NCI-H2196 (cell line): Measurements from ENCODE around the gene HTATIP2.
"Not testable (repeated sequence)": the region's sequence is repeated elsewhere in the genome, so short reads cannot be mapped to it uniquely, and the experiment has no call there.

Experiments used
- DNase-seq: peaks from one replicate; lab custom pipeline; 2025; ENCODE audit not compliant: unreplicated experiment; lab: John Stamatoyannopoulos, UW

The HTATIP2 gene

DNA sequence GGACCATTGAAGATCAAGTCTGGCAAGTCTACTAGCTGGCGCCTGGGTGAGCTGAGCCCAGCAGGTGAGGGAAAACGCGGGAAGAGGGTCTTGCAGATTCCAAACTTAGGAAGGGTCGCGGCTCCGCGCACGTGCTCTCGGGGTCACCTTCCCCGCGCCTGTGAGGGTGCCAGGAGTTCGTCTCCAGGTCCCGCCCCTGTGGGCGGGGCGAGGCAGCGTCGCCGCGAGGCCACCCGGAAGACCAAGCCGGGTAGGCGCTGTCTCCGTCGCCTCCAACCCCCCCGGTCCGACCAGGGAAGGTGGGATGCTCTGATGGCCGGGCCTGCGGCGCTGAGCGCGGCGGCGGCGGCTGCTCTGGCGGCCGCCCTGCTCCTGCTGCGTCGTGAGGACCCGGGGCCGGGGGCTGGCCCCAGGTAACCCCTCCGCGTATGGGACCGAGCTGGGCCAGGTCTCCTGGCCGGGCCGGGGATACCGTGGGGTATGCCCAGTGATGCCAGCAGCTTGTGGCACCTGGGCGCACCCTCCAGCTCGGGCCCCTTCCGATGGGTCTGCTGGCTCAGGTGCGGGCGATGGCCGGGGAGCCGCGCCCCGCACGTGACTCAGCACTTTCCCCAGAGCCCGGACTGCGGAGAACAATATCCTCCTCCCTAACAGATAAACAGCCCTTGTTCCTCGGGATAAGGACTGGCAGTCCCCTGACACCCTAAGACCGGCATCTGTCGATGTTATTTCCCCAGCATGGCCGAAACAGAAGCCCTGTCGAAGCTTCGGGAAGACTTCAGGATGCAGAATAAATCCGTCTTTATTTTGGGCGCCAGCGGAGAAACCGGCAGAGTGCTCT, at the start of gene HTATIP2:
TSS of gene HTATIP2 (plus strand) at position 215 of the 841 bp plus-strand sequence. CDS start at position 739, 524 bp downstream.
- DNase-seq, result peak; percentile 74

GRCh38 chr11:20315800-20316199, 47.7 kb upstream of the HTATIP2 start:
- DNase-seq, result no peak

- DNase-seq, result no peak
Observed at GRCh38 chr11:20321177-20321576, 42.3 kb upstream of the HTATIP2 start.

DNA sequence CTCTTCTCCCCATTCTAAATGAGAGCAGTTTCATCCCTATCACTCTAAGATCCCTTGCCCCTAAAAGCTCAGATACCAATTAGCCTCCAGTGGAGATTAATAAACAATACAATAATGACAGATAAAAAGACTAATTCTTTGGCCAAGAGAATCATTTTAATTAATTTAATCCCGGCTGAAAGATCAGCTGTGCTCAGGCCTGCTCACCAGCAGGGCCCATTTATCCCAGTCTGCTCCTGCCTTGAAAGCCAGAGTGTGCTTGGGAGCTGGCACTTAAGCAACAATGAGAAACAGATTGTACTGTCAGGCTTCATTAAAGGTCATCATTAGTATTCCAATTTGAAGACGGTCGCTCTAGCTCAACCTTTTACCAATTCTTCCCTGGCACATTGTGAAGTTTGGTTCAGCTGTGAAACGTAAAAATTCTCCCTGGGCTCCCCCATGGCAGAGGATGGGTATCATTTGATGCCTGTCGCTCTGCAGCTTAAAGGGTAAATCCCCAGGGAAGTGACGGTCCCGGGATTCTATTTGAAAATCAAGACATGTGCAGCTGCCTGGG, 36.1 kb upstream of the HTATIP2 start:
- no peak for DNase-seq

- no peak for DNase-seq
Observed at GRCh38 chr11:20336056-20336455, 27.5 kb upstream of the HTATIP2 start.

DNA sequence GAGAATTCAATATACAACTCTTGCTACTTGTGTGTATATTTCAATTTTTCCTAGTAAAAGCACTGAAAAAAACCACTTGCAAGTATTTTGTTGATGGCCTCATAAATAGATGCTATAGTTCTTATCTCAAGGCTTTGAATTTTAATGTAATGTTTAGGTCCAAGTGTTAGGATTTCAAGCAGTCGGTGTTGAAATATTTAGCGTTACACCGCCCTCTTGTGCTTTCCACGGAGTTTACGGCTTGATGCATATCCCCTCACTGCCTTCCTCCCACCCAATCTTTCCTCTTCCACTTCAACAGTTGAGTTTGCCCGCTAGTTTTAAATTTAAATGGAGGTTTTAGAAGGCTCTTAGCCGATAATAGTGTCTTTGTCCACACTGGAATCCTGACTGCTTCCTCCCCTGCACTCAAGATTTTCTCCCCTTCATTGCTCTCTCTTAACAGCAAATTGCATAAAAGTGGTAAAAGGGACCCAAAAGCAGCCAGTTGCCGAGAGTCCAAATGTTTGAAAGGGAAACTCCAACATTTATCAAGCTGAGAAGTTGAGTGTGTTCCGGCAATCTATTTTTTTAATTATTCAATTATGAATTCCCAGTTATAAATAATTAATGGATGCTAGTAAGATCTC, 25.9 kb upstream of the HTATIP2 start:
- peak; percentile 43 for DNase-seq

GRCh38 chr11:20342347-20343141, 21.0 kb upstream of the HTATIP2 start:
- DNase-seq, result no peak

DNA sequence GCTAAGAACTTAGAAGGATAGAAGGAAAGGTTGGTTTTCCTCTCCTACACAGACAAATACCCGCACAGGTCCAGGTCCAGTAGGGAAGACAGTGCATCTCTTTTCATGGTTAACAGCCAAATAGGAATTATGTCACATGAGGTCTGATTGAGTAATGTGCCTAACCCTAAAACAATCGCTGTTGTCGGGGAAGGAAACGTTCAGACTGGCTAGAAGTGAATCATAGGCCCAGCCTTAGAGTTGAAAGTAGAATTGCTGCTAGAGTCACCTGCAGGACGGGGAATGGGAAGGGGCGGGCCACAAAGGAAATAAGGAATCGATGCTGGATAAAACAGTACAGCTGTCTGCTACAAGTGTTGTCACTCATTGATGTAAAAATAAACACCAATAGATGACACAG, 12.4 kb upstream of the HTATIP2 start:
- no peak for DNase-seq

- DNase-seq, result no peak
Observed at GRCh38 chr11:20351751-20352262, 11.7 kb upstream of the HTATIP2 start.

GRCh38 chr11:20353829-20354434, 9.6 kb upstream of the HTATIP2 start:
- peak; percentile 71 for DNase-seq

DNA sequence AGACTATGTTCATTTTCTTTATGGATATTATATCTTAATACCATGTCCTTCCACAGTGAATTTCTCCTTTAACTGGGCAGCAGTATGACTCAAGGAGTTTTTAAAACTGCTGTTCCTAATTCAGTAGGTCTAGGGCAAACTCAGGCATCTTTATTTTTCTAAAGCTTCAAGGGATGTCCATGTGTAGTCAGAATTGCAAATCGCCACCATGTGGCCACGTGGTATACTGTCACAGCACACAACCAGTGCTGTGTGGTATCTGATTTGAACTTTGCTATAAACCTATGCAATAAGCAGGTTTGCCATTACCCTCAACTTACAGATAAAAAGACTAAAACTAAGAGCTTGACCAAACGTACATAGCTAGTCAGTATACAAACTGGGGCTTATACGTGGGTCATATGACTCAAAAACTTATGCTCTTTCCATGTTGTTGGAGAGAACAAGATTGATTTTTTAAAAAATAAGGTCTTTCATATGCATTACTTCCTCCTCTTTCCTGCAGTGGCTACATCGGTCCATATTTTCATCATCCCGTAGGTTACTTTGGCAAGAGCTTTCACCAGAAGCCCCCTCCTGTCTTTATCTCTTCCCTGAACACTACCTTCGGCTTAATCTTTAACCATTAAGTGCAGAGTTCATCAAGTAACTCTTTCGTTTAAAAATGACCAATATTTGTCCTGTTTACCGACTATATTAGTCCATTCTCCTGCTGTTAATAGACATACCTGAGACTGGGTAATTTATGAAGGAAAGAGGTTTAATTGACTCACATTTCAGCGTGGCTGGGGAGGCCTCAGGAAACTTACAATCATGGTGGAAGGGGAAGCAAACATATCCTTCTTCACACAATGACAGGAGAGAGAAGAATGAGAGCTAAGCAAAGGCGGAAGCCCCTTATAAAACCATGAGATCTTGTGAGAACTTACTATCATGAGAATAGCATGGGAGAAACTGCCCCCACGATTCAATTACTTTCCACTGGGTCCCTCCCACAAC, 8.0 kb upstream of the HTATIP2 start:
- DNase-seq, result peak; percentile 48

DNA sequence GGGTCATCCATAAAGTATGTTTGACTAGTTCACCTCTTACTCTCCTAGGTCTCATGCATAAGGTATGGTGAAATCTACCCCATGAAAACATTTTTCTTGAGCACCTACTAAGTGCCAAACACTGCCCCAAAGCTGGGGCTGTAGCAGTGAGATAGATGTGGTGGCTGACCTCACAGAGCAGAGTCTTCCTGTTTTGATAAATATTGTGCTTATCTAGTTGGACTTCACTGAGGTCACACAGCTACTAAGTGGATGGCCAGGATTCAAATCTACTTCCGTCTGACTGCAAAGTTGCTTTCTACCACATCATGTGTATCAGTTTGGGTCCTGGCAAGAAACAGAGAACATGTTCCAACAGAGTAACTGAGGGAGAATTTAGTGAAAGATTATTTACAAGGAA, 6.4 kb upstream of the HTATIP2 start:
- no peak for DNase-seq

- DNase-seq, result peak; percentile 22
Observed at GRCh38 chr11:20360650-20361049, 2.9 kb upstream of the HTATIP2 start.

DNA sequence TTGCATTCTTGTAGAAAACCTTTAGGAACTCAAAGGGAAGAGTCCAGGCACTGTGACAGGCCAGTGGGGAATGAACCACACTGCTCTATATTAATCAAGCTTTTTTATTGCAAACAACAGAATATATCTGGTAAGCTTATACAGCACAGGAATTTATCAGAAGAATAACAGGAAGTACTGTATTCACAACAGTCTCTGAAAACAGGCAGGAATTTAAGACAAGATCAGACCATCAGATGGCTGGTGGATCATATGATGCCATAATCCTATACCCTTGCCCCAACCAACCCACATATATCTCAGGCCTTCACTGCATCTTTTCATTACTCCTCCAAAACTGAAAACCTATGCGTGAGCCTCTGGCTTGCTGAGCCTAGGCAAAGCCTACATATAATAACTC, 1.0 kb upstream of the HTATIP2 start:
- no peak for DNase-seq

- DNase-seq, result no peak
Observed at GRCh38 chr11:20363149-20363499, 390 bp upstream of the HTATIP2 start.

GRCh38 chr11:20364341-20364792, 853 bp downstream of the HTATIP2 start:
- no peak for DNase-seq

DNA sequence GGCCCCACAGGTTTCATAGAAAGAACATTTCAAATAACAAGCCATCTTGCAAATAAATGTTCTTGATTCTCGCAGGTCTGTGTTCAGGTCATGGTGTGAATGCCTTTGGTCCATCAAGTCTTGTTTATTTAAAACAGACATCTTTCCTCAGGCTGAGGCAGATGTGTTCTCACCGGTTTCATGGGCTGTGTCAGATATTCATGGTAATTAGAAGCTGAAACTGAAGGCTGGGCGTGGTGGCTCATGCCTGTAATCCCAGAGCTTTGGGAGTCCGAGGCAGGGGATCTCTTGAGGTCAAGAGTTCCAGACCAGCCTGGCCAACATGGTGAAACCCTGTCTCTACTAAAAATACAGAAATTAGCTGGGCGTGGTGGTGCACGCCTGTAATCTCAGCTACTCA, 2.0 kb downstream of the HTATIP2 start:
- DNase-seq, result not testable (repeated sequence)

- DNase-seq, result no peak
Observed at GRCh38 chr11:20367313-20367948, 3.9 kb downstream of the HTATIP2 start.

- no peak for DNase-seq
Observed at GRCh38 chr11:20368438-20368837, 4.9 kb downstream of the HTATIP2 start.
